HG02623 (cell line): ENCODE data around the gene MAN1A1.

ENCODE experiments used
- ATAC-seq: cut with Tn5 transposase; IDR thresholded peaks from one replicate; pipeline ENCODE4 v1.9.1; 2021; ENCODE audit warnings: moderate library complexity; ENCODE audit not compliant: unreplicated experiment

The MAN1A1 gene

DNA sequence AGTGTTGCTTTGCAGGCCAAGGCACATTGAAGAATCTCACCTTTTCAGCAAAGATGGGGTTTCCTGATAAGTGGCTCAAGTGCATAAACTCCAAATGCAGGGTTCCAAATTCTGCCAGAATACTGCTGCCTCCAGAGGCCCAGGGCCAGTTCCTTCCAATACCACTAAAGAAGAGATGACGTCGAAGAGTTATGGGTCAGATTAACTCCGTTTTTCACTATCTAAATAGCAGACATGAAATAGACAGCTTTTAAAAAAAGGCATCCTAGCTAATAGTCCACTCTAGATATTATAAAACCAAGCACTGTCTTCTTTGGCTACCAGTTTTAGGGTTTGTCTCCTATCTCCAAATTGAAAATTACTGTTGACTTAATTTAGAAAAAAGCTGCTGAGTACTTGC is 144.8 kb downstream of the MAN1A1 start:
- no peak for ATAC-seq

DNA sequence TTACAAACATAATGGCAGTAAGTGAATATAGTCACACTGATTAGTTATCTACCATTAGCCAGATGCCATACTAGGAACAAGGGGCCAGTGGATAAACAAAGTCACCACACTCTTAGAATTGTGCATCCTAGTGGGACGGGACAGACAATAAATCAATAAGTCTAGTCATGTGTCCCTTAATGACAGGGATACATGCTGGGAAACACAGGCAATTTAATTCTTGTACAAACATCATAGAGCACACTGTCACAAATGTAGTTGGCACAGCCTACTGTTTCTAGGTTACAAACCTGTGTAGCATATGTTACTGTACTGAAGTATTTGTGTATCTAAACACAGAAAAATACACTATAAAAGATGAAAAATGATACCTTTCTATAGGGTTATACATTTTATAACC is 148.1 kb downstream of the MAN1A1 start:
- no peak for ATAC-seq

DNA sequence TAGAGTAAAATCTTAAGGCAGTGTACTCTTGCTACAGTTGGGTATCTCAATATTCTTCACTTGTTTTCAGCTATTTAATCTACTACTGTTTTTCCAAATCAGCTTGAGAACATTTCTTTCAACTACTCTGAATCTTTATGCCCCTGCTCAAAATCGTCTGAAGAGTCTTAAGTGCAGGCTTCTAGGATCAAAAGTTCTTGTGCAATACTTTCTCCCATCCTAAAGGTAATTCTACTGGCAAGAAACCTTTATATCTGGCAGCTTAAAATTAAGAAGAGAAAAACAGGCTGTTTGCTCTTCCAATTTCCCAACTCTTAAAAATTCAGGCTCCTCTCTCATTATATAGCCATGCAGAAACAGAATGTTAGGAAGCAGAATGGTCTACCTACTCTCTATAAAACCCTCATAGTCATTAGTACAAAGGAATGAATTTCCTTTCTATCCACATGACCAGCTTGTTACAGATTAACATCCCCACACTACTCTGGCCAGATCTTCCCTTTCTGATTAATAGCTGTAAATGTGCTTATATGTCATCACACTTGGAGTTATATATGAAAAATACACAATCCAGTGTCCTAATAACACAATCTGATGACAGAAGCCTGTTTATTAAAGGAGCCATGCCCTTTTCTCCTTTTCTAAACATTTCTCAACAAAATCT is 148.9 kb downstream of the MAN1A1 start:
- no peak for ATAC-seq

DNA sequence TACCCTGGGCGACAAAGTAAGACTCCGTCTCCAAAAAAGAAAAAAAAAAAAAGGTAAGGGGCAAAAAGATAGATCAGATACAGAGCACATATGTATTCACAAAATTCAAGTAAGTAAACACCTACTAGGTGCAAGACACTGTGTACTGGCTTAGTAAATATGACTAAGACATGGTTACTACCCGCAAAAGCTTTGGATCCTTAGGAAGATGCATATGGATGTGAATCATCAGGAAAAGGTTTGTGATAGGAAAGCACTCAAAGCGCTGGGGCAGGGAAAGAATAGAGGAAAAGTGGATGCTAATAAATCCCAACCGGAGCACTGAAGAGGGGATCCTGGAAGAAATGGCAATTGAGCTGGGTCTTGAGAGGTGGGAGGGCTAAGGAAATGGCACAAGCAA is 152.3 kb downstream of the MAN1A1 start:
- no peak for ATAC-seq

DNA sequence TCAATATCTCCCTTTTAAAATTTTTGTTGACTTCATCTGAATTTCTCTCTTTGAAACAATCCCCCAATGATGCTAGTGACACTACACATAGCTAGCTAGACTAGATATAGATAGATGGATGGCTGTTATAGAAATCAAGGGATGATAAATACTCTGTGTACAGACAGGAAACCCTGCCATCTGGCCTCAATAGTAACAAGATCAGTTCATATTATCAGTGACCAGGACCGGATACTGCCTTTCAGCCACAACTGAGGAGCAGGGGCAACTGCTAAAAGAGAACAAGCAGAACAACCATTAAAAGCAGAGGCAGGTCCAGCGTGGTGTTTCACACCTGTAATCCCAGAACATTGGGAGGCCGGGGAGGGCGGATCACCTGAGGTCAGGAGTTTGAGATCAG is 152.8 kb downstream of the MAN1A1 start:
- no peak for ATAC-seq

DNA sequence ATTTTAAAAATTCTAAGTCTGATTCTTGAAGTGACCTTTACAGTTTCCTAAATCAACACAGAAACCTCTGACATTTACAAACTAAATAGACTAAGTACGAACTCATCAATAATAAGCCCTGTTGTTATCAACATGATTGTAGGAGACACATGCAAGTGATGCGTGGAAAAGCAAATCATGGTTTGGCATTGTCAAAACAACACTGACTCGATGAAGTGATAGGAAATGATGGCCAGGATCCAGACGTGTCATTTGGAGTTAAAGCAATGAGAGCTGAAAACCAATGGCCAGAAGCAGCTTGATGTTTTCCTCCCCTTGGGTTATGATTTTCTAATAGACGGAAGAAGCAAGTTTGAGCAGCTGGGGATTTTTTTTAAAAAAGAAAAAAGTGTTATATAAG is 153.7 kb downstream of the MAN1A1 start:
- no peak for ATAC-seq

DNA sequence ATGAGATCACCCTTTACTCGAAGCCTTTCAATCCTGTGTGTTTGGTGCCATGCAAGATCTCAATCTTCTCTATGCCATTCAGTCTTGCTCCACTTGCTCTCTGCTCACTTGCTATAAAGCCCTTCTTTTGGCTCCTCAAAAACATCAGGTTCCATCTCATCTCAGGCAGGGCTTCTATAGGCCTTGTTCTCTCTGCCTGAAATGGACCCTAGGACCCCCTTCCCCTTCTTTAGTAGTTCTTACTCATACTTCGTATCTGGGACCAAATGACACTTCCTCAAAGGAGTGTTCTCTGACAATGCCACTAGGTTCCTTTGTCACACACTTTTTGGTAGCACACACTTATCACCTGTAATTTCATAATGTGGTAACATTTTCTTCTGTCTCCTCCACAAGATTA is 154.4 kb downstream of the MAN1A1 start:
- ATAC-seq, result no peak

DNA sequence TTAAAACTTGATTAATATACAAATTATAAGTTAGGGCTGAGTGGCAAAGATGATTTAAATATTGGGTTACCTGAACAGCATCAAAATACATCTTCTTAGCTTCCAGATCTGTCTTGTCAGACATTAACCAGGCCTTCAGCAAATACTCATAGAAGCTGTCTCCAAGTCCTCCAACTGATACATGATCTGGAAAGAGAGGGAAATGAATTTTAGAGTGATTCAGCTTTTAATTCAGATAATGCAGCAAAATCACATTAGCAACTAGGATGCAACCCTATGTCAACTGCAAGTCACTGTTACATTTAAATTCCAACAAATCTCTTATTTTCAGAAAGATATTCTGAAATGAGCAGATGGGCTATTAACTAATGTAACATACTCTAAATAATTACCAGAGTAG is 155.9 kb downstream of the MAN1A1 start:
- no peak for ATAC-seq

DNA sequence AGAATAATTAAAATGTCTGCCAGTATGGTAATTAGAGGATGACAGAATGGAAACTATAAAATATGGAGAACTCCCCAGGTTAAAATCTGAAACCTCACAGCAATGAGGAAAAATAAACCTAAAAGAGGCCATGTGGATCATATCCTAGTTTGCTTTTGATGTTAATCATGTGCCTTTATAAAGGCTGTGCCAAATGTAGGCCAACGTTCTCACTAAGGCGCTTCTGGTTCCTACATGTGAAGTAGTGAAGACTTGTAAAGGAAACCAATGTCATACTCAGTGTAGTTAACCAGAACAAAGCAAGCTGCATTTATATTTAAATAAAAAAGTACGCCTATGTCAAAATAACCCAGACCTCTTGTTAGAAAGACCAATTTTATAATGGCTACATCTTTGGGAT is 157.4 kb downstream of the MAN1A1 start:
- no peak for ATAC-seq

DNA sequence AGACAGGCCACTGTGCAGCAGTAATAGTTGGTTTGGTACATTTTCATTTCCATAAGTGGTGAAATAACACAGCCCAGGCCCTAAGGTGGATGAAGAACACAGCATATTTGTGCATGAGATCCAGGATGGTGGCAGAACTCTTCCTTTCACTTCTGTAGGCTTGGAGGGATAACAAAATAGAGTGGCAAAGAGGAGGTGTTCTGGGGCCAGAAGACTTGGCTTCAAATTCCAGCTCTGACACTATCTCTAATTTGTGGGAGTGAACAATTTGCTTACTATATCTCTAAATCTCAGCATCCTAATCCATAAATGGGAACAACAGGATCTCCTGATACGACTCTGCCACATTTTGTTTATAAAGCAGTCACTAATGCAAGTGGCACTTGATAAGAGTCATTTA is 159.4 kb downstream of the MAN1A1 start:
- ATAC-seq, result no peak

DNA sequence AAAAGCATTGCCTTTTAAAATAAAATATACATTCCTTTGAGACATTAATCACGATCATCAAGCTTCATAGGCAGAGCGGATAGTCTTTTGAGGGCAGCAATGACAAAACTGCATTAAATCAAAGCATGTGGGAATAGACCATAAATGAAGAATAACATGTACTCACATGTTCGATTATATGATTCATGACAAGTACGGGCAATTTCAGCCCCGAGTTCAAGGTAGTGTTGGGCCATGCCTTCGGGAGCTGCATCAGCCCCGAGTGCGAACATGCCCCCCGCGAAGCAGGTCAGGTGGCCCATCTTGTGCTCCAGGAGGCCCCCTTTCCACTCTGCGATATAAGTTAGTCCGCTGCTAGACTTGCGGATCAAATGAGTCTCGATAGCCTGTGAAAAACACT is 160.1 kb downstream of the MAN1A1 start:
- no peak for ATAC-seq

DNA sequence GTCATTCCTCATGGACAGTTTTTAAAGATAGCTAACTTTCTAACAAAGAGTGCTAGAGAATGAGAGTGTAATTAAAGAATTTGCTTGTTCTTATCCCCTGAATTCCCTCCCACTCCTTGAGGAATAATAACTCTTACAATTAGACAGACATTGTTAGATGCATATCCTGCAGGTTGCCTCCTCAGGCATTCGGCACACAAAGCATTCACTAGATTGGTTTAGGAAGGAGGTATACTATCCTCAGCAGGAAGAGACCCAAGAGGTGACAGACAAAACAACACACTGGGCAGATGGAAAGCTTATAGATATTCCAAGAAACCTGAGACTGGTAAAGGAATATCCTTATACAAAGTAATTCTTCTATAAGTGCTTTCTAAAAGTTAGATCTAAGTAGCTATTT is 162.0 kb downstream of the MAN1A1 start:
- no peak for ATAC-seq

DNA sequence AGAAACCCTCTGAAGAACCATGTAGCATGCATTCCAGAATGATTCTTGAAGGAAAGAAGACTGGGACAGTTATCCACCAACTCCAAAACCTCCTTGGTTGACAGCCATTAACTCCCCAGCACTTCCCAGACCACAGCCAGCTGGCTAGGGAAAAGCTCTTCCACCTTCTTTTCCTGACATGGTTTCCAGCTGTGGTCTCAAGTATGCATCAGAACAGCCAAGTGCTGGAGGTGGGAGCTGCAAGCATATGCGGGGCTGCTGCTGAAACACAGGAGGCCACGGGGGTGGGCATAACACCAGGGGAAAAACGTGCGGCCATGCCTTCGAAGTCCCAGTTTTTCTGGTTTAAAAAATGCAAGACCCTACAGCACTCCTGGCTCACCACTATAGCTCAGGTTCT is 163.1 kb downstream of the MAN1A1 start:
- ATAC-seq, result no peak

DNA sequence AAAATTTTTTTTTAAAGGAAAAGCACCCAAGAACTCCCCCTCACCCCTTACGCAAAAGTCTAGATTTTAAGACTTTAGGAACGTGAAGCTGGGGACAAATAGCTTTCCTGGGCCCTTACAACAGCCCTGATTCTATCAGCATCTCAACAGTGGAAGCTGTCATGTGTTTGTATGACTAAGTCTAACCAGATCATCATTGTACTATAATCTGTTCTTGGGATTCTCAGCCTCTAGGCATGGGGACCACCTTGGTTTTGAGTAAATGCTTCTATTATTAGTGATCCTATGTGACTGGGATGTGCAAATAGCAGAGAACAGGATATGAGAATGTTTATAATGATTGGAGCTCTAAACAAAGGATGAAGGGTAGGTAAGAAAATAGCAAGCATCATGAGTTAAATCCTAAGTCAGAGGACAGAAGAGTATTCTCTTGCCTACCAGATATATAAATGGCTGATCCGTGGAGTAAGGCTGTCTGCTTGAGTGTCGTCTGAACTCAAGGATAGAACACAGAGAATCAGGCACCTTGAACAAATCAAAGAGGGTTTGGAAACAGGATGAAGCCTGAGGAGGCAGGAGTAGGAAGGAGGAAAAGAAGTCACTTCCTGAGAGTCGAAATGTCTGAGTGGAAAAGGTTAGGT is 165.4 kb downstream of the MAN1A1 start:
- ATAC-seq, result no peak

DNA sequence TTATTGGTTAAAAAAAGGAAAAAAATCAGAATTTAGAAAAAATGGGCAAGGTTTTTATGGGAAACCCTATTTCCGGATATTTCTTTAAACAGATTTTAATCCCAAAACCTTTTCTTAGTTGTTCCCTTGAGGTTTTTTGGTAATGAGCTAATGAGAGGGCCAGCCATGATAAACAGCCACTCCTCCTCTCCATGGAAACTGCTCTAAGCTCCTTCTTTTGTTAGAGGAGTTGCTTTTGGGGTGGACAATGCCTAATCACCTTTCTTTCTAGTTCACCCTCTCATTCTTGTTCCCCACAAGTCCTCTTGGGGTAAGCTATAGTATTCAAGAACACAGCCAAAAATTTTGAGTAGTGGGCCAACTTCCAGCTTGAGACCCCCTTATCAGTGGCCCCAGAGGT is 166.1 kb downstream of the MAN1A1 start:
- no peak for ATAC-seq

DNA sequence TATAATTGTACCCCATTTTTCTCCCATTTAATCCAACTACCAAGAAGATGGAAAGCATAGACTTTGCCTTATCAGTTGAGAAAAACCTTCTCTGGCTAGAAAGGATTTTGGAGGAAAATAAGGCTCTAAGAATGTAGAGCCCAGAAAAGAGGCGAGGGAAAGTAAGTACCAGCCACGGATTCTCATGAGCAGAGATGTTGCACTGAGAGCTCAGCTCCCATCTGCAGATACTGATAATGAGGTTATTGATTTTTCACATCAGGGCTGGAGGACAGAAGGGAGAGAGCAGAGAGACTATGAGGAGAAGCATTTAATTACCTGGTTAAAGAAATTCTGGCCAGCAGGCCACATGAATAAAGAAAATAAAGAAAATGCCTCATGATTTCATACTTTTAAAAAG is 166.7 kb downstream of the MAN1A1 start:
- no peak for ATAC-seq

DNA sequence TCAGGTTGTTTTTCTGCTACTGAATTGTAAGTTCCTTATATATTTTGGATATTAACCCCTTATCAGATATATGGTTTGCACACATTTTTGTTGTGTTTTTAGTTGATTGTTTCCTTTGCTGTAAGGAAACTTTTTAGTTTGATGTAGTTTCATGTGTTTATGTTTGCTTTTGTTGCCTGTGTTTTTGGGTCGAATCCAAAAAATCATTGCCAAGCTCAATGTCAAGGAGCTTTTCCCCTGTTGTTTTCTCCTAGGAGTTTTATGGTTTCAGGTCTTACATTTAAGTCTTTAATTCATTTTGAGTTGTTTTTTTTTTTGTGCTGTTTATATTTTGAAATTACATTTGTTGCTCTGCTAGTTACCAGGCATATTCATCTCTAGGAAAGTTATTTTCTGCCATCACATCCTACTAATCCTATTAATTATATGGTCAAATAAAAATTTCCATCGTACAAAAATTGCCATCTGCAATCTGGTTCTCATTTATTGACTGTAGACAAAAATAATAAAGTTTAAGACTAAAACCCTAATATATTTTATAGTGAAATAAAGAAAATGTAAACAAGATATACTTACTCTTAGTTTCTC is 167.3 kb downstream of the MAN1A1 start:
- ATAC-seq, result no peak

DNA sequence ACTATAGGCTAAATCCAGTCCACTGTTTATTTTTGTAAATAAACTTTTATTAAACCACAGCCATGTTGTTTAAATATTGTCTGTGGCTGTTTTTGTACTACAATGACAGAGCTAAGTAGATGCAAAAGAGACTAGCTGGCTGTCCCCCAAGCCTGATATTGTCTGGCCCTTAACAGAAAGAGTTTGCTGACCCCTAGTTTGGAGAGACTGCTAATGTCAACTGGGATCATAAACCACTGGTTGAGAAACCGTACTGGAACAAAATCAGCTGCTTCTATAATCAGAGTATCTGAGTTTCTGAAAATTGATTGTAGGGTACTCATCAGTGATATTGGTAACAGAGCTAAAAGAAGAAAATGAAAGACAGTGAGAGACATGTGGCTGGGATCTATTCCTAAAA is 168.5 kb downstream of the MAN1A1 start:
- no peak for ATAC-seq

DNA sequence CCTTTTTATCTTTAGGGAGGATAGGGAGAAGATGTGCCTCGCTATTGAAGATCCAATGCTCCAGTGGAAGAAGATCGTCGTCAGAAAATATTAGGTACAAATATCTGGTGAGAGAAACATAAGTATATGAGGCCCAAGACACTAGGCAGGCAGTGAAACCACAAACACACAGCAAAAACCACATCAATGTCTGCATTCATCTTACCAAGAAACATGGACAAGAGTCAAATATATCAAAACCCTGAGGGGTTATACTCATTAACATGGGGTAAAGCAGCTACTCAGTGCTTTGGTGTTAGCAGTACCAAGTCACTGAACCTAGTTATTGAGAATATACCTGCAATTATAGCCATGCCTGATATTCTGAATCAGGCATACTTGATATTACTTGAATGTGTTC is 169.7 kb downstream of the MAN1A1 start:
- no peak for ATAC-seq

DNA sequence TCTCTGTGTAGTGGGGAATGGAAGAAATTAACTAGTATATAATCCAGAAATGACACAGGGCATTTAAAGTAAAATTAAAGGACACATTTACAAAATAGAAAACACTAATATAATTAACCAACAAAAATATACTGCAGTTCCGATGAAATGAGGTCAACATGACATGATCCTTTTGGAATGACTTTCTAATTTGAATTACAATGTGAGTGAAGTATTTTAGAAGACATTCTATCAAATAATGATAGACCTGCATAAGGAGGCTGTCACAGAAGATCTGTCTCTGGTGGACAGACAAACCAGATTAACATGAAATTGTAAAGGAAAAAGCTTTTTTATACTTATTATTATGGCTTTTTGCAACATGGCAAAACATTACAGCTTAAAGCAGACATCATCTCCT is 170.5 kb downstream of the MAN1A1 start:
- ATAC-seq, result no peak

DNA sequence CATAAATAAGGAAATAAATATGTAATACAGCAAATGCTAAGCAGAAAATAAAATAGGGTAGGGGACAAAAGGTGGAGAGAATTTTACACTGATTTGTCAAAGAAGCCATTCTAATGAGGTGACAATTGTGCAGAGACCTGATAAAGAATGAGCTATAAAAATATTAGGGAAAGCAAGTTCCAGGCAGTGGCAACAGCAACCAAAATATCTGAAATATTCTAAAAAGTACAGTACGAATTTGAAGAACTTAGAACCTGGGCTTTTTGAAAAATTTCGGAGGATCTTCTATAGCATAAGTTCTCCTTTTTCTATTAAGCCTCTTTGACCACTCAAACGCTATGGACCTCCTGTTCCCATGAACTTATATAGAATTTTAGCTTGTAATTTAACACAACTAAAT is 173.1 kb downstream of the MAN1A1 start:
- ATAC-seq, result no peak

DNA sequence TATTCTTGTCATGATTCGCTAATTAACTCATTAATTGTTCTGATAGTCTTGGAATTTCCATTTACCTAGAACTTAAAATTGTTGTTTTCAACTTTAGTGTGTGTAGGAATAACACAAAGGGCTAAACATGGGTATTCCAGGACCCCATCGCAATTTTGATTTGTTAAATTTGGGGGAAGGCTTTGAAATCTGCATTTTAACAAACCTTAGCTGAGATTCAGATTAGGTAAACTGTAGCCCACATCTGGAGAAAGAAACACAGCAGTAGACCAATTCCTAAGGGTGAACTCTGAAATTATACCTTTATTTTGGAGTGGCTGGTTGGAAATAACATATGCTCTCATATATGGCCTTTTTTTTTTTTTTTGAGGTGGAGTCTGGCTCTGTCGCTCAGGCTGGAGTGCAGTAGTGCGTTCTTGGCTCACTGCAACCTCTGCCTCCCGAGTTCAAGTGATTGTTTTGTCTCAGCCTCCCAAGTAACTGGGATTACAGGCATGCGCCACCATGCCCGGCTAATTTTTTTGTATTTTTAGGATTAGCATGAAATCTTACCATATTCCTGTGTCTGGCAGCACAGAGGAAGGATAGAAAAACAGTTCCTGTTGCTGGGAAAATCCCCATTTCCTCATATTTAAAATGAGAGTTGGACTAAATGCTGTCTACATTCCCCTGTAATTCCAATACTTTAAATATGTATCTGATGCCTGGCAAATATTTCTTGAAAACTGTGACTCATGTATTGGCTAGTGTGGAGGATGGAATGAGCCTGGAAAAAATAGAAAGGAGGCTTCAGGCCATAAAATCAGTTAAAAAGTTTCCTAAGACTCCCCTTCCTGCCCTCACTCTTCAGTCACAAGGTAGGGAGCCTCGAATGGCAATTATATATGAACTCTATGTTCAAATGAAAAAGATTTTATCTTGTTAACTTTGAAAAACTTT is 174.4 kb downstream of the MAN1A1 start:
- ATAC-seq, result no peak
